NCI-H2081 treated with DMSO at 0.1 percent for 48 hours (cell line): ENCODE results near the gene CDYL2.

Experiments
- DNase-seq: peaks from one replicate; lab custom pipeline; 2025; lab: John Stamatoyannopoulos, UW

CDYL2 gene

GRCh38 chr16:80594756-80595155 lies 209.6 kb downstream of the CDYL2 start:
- DNase-seq = no peak

GRCh38 chr16:80592273-80592672 lies 212.1 kb downstream of the CDYL2 start:
- DNase-seq = no peak

GRCh38 chr16:80591071-80591915 lies 213.1 kb downstream of the CDYL2 start:
- DNase-seq = no peak

GRCh38 chr16:80587071-80587470 lies 217.3 kb downstream of the CDYL2 start:
- DNase-seq = no peak

GRCh38 chr16:80586476-80586875 lies 217.9 kb downstream of the CDYL2 start:
- DNase-seq = no peak

GRCh38 chr16:80585764-80586163 lies 218.6 kb downstream of the CDYL2 start:
- DNase-seq = no peak

GRCh38 chr16:80583466-80583865 lies 220.9 kb downstream of the CDYL2 start:
- no peak for DNase-seq

GRCh38 chr16:80580109-80580832 lies 224.1 kb downstream of the CDYL2 start:
- no peak for DNase-seq

GRCh38 chr16:80577485-80578280 lies 226.7 kb downstream of the CDYL2 start:
- DNase-seq = no peak

- no peak for DNase-seq
Measured at GRCh38 chr16:80576343-80576912, 228.0 kb downstream of the CDYL2 start.

GRCh38 chr16:80573700-80574120 lies 230.7 kb downstream of the CDYL2 start:
- no peak for DNase-seq

GRCh38 chr16:80570106-80570478 lies 234.3 kb downstream of the CDYL2 start:
- no peak for DNase-seq

- DNase-seq = no peak
Measured at GRCh38 chr16:80569440-80570105, 234.8 kb downstream of the CDYL2 start.

- no peak for DNase-seq
Measured at GRCh38 chr16:80564394-80564793, 240.0 kb downstream of the CDYL2 start.

- DNase-seq = no peak
Measured at GRCh38 chr16:80563066-80563465, 241.3 kb downstream of the CDYL2 start.

GRCh38 chr16:80559369-80559768 lies 245.0 kb downstream of the CDYL2 start:
- no peak for DNase-seq

GRCh38 chr16:80557037-80557436 lies 247.4 kb downstream of the CDYL2 start:
- no peak for DNase-seq

- DNase-seq = no peak
Measured at GRCh38 chr16:80556481-80556880, 247.9 kb downstream of the CDYL2 start.

GRCh38 chr16:80554033-80554432 lies 250.4 kb downstream of the CDYL2 start:
- DNase-seq = no peak

GRCh38 chr16:80552277-80552676 lies 252.1 kb downstream of the CDYL2 start:
- no peak for DNase-seq
